Measurements from ENCODE around the gene TRH. TPM values are rescaled to one million over a fixed set of nuclear protein-coding genes. Genes with fewer than 3 reads are reported as not detected.
"Not testable (repeated sequence)": the region's sequence is repeated elsewhere in the genome, so short reads cannot be mapped to it uniquely, and the experiment has no call there.

The TRH gene
- polyA plus RNA-seq, 1 donor from 2014 or later, result 2.6 TPM

GRCh38 chr3:130002666-130003598 is 28.4 kb downstream of the TRH start:
- H3K9ac ChIP-seq (ENCODE audit: low read length), result peak overlapping the region; percentile 45
- H2AFZ ChIP-seq (ENCODE audit: low read depth, low read length), result not testable (repeated sequence)
- peak; percentile 70 for TF ChIP-seq RAD21 (conservative IDR thresholded peaks at IDR 0.05)
- peak; percentile 88 for TF ChIP-seq SMC3 (conservative IDR thresholded peaks at IDR 0.05; ENCODE audit: poor library complexity)
- TF ChIP-seq, protein P1, sequence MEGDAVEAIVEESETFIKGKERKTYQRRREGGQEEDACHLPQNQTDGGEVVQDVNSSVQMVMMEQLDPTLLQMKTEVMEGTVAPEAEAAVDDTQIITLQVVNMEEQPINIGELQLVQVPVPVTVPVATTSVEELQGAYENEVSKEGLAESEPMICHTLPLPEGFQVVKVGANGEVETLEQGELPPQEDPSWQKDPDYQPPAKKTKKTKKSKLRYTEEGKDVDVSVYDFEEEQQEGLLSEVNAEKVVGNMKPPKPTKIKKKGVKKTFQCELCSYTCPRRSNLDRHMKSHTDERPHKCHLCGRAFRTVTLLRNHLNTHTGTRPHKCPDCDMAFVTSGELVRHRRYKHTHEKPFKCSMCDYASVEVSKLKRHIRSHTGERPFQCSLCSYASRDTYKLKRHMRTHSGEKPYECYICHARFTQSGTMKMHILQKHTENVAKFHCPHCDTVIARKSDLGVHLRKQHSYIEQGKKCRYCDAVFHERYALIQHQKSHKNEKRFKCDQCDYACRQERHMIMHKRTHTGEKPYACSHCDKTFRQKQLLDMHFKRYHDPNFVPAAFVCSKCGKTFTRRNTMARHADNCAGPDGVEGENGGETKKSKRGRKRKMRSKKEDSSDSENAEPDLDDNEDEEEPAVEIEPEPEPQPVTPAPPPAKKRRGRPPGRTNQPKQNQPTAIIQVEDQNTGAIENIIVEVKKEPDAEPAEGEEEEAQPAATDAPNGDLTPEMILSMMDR (IDR thresholded peaks at IDR 0.05; ENCODE audit: poor library complexity, severe bottlenecking), result peak; percentile 91

DNA sequence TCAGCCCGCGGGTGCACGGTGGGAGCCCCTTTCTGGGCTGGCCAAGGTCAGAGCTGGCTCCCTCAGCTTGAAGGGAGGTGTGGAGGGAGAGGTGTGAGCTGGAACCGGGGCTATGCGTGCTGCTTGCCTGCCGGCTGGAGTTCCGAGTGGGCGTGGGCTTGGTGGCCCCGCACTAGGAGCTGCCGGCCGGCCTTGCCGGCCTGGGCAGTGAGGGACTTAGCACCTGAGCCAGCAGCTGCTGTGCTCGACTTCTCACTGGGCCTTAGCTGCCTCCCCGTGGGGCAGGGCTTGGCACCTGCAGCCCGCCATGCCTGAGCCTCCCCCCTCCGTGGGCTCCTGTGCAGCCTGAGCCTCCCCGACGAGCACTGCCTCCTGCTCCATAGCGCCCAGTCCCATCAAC is 36.0 kb downstream of the TRH start:
- Histone ChIP-seq H3K9me3 (ENCODE audit: low read length) (no peaks in the 10 kb centered on the region), H3K4me2 (ENCODE audit: low read length) (no peak overlapping the region), H3F3A (ENCODE audit: insufficient read depth, low read length, poor library complexity, severe bottlenecking) (no peaks in the 10 kb centered on the region), H3K9me2 (ENCODE audit: insufficient read depth, low read length) (no peaks in the 10 kb centered on the region), H3K4me3 (ENCODE audit: low read length) (no peak overlapping the region), H3K36me3 (ENCODE audit: insufficient read depth, low read length) (no peaks in the 10 kb centered on the region), H4K20me1 (ENCODE audit: insufficient read depth) (no peaks in the 10 kb centered on the region), H3K79me2 (replicated peaks; ENCODE audit: insufficient read depth, low read length) (no peaks in the 10 kb centered on the region), H3K9ac (ENCODE audit: low read length) (no peak overlapping the region), H3K27me3 (ENCODE audit: insufficient read depth, low read depth, low read length) (no peaks in the 10 kb centered on the region), H3K27ac (ENCODE audit: low read length) (no peak overlapping the region), H2AFZ (ENCODE audit: low read depth, low read length) (no peak overlapping the region)
- no peak for TF ChIP-seq EZH2 (IDR thresholded peaks at IDR 0.05; ENCODE audit: borderline replicate concordance, insufficient read depth, low read length, poor library complexity, severe bottlenecking)
- no peak for TF ChIP-seq SMC3 (conservative IDR thresholded peaks at IDR 0.05; ENCODE audit: poor library complexity)
- no peak for TF ChIP-seq EP300 (conservative IDR thresholded peaks at IDR 0.05; ENCODE audit: poor library complexity, severe bottlenecking)
- no peak for TF ChIP-seq REST (IDR thresholded peaks at IDR 0.05; ENCODE audit: borderline replicate concordance)
- TF ChIP-seq POLR2AphosphoS5 (IDR thresholded peaks at IDR 0.05), result no peak
- TF ChIP-seq TAF1 (IDR thresholded peaks at IDR 0.05; ENCODE audit: low read depth), result no peak
- no peak for TF ChIP-seq RAD21 (conservative IDR thresholded peaks at IDR 0.05)
- no peak for TF ChIP-seq MXI1 (conservative IDR thresholded peaks at IDR 0.05; ENCODE audit: poor library complexity, severe bottlenecking)
- TF ChIP-seq, protein P1 (IDR thresholded peaks at IDR 0.05; ENCODE audit: poor library complexity, severe bottlenecking), result no peak

More at GRCh38 chr3:130002666-130003598, 28.4 kb downstream of the TRH start:
- not testable (repeated sequence) for H3K9me3 ChIP-seq (ENCODE audit: low read length); H4K20me1 ChIP-seq (ENCODE audit: insufficient read depth); H3K9me2 ChIP-seq (ENCODE audit: insufficient read depth, low read length); H3K36me3 ChIP-seq (ENCODE audit: insufficient read depth, low read length); H3K79me2 ChIP-seq (replicated peaks; ENCODE audit: insufficient read depth, low read length); H3K27ac ChIP-seq (ENCODE audit: low read length); H3F3A ChIP-seq (ENCODE audit: insufficient read depth, low read length, poor library complexity, severe bottlenecking); H3K27me3 ChIP-seq (ENCODE audit: insufficient read depth, low read depth, low read length); H3K4me2 ChIP-seq (ENCODE audit: low read length)
- H3K4me3 ChIP-seq (ENCODE audit: low read length), result peak overlapping the region; percentile 62

DNA sequence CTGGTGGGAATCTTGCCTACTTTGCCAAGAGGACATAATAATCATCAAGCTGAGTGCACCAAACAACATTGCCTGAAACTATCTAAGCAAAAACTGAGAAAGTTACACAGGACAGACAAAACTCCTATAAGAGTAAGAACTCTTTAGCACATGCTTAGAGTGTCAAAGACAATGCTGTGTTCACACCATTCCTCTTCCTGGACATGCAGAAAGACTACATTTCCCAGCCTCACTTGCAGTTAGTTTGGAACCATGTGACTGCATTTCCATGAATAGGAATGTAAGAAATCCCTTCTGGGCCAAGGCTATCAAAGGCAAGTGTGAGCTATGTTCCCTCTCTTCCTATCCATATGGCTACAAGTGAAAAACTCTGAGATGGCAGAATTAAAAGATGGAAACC is 37.6 kb downstream of the TRH start:
- not testable (repeated sequence) for H3K36me3 ChIP-seq (ENCODE audit: insufficient read depth, low read length); H3K4me3 ChIP-seq (ENCODE audit: low read length); H3K27me3 ChIP-seq (ENCODE audit: insufficient read depth, low read depth, low read length); H3K27ac ChIP-seq (ENCODE audit: low read length); H2AFZ ChIP-seq (ENCODE audit: low read depth, low read length); H3K9ac ChIP-seq (ENCODE audit: low read length); H4K20me1 ChIP-seq (ENCODE audit: insufficient read depth); H3K9me2 ChIP-seq (ENCODE audit: insufficient read depth, low read length); H3K4me2 ChIP-seq (ENCODE audit: low read length); H3K79me2 ChIP-seq (replicated peaks; ENCODE audit: insufficient read depth, low read length); H3K9me3 ChIP-seq (ENCODE audit: low read length); H3F3A ChIP-seq (ENCODE audit: insufficient read depth, low read length, poor library complexity, severe bottlenecking)

- H3K27ac ChIP-seq (ENCODE audit: low read length); H3F3A ChIP-seq (ENCODE audit: insufficient read depth, low read length, poor library complexity, severe bottlenecking); H3K9me3 ChIP-seq (ENCODE audit: low read length); H3K9ac ChIP-seq (ENCODE audit: low read length); H3K9me2 ChIP-seq (ENCODE audit: insufficient read depth, low read length); H3K36me3 ChIP-seq (ENCODE audit: insufficient read depth, low read length); H3K4me2 ChIP-seq (ENCODE audit: low read length); H4K20me1 ChIP-seq (ENCODE audit: insufficient read depth); H2AFZ ChIP-seq (ENCODE audit: low read depth, low read length); H3K79me2 ChIP-seq (replicated peaks; ENCODE audit: insufficient read depth, low read length); H3K27me3 ChIP-seq (ENCODE audit: insufficient read depth, low read depth, low read length); H3K4me3 ChIP-seq (ENCODE audit: low read length): not testable (repeated sequence)
These were observed 38.7 kb downstream of the TRH start for GRCh38 chr3:130013246-130013645.
